SK-N-SH (cell line): ENCODE data around the gene LRP1. TPM values are rescaled to one million over a fixed set of nuclear protein-coding genes. Genes with fewer than 3 reads are reported as not detected.

ENCODE experiments used
- CTCF ChIA-PET: fragments of 300-600, 350-600 bp; formaldehyde crosslinking; extraction: SDS; loops from one replicate; lab custom pipeline; 2021; lab: Yijun Ruan, JAX
- POLR2A ChIA-PET: fragments of 350-600 bp; sonication (Branson Sonifier 250); formaldehyde crosslinking; extraction: SDS; loops from one replicate; lab custom pipeline; 2020; ENCODE audit warnings: antibody characterized with exemption, inconsistent platforms; lab: Yijun Ruan, JAX
- DNase-seq: peaks from one replicate; pipeline ENCODE4 v3.0.0; 2012
- H2AFZ ChIP-seq: fragments of 200-600 bp; sonication (generic); 2 replicates; pipeline ENCODE4 v1.8.1; 2016; ENCODE audit warnings: antibody characterized with exemption, mild to moderate bottlenecking, low read depth
- H3F3A ChIP-seq: fragments of 200-600 bp; sonication (generic); replicated peaks from 2 replicates; pipeline ENCODE3; 2016; ENCODE audit warnings: antibody characterized with exemption, mild to moderate bottlenecking; ENCODE audit not compliant: insufficient read depth
- H3K27ac ChIP-seq, 2 experiments: fragments of 200-500 bp in 1 of 2; fragments of 200-600 bp in 1 of 2; sonication (Bioruptor generic) in 1 of 2; sonication (generic), shearing (Covaris generic) in 1 of 2; 2 replicates each; pipeline versions ENCODE4 v1.5.1 to v1.6.1; 2014 to 2016; ENCODE audit warnings: low read depth in 2 of 2, inconsistent platforms in 1 of 2, low read length in 1 of 2, mild to moderate bottlenecking in 1 of 2, mixed read lengths in 1 of 2
- H3K27me3 ChIP-seq: fragments of 200-600 bp; sonication (generic), shearing (Covaris generic); 2 replicates; pipeline ENCODE4 v1.6.1; 2016; ENCODE audit warnings: mixed run types; ENCODE audit not compliant: insufficient read depth
- H3K36me3 ChIP-seq, 2 experiments: fragments of 200-500 bp in 1 of 2; fragments of 200-600 bp in 1 of 2; sonication (Bioruptor generic) in 1 of 2; sonication (generic) in 1 of 2; replicated peaks in 1 of 2; 2 replicates each; pipeline versions ENCODE3 to v1.5.1; 2014 to 2016; ENCODE audit warnings: low read length in 1 of 2, mild to moderate bottlenecking in 1 of 2; ENCODE audit not compliant: insufficient read depth in 2 of 2, control insufficient read depth in 1 of 2
- H3K4me1 ChIP-seq, 2 experiments: fragments of 200-500 bp in 1 of 2; fragments of 200-600 bp in 1 of 2; sonication (Bioruptor generic) in 1 of 2; sonication (generic), shearing (Covaris generic) in 1 of 2; 2 replicates each; pipeline versions ENCODE4 v1.5.1 to v1.6.1; 2014 to 2016; ENCODE audit warnings: low read depth in 1 of 2, low read length in 1 of 2, mixed run types in 1 of 2; ENCODE audit not compliant: insufficient read depth in 2 of 2, control insufficient read depth in 1 of 2
- H3K4me2 ChIP-seq: fragments of 200-600 bp; sonication (generic), shearing (Covaris generic); 2 replicates; pipeline ENCODE4 v1.6.1; 2017; ENCODE audit warnings: mixed run types
- H3K4me3 ChIP-seq, 2 experiments: fragments of 200-500 bp in 1 of 2; fragments of 200-600 bp in 1 of 2; sonication (Bioruptor generic) in 1 of 2; sonication (generic), shearing (Covaris generic) in 1 of 2; 2 replicates each; pipeline versions ENCODE4 v1.5.1 to v1.8.1; 2014 to 2016; ENCODE audit warnings: low read depth in 2 of 2, inconsistent platforms in 1 of 2, low read length in 1 of 2, mild to moderate bottlenecking in 1 of 2, mixed read lengths in 1 of 2, moderate library complexity in 1 of 2
- H3K79me2 ChIP-seq: fragments of 200-600 bp; sonication (generic); 2 replicates; pipeline ENCODE4 v1.8.1; 2017; ENCODE audit warnings: mild to moderate bottlenecking; ENCODE audit not compliant: insufficient read depth
- H3K9ac ChIP-seq: fragments of 200-600 bp; sonication (generic); 2 replicates; pipeline ENCODE4 v1.6.1; 2017; ENCODE audit warnings: mixed run types
- H3K9me2 ChIP-seq: fragments of 200-600 bp; sonication (generic); 2 replicates; pipeline ENCODE4 v1.6.1; 2017; ENCODE audit warnings: mixed run types
- H3K9me3 ChIP-seq: fragments of 200-600 bp; sonication (generic); 2 replicates; pipeline ENCODE4 v1.6.1; 2017; ENCODE audit warnings: mixed run types, mild to moderate bottlenecking, moderate library complexity
- H4K20me1 ChIP-seq: fragments of 200-600 bp; sonication (generic); 2 replicates; pipeline ENCODE4 v1.6.1; 2017; ENCODE audit warnings: mild to moderate bottlenecking, mixed run types; ENCODE audit not compliant: insufficient read depth
- CHD2 ChIP-seq: fragments of 150-350 bp; IDR thresholded peaks from 2 replicates; pipeline ENCODE4 v1.6.1; 2018; ENCODE audit warnings: low read length; ENCODE audit not compliant: partially characterized antibody
- CTCF ChIP-seq: fragments of 200-600 bp; sonication (generic); IDR thresholded peaks from 2 replicates; pipeline ENCODE4 v1.6.1; 2017; ENCODE audit warnings: antibody characterized with exemption, mild to moderate bottlenecking, moderate library complexity
- ELF1 ChIP-seq: IDR thresholded peaks from 2 replicates; pipeline ENCODE4 v1.4.0; 2012
- EP300 ChIP-seq, 2 experiments: IDR thresholded peaks; 2 replicates each; pipeline versions ENCODE4 v1.4.0 to v1.6.1; 2012; ENCODE audit warnings: borderline replicate concordance in 1 of 2, low read depth in 1 of 2, low read length in 1 of 2
- FOXJ3 ChIP-seq: sonication (generic); formaldehyde crosslinking; IDR thresholded peaks from 2 replicates; pipeline ENCODE4 v1.5.1; 2020; ENCODE audit warnings: mild to moderate bottlenecking, missing genetic modification reagents
- FOXM1 ChIP-seq: IDR thresholded peaks from 2 replicates; pipeline ENCODE4 v1.4.0; 2012; ENCODE audit warnings: low read depth, mild to moderate bottlenecking
- GABPA ChIP-seq: IDR thresholded peaks from 2 replicates; pipeline ENCODE4 v1.4.0; 2012; ENCODE audit warnings: low read depth, mild to moderate bottlenecking
- GATA2 ChIP-seq: sonication (generic); formaldehyde crosslinking; IDR thresholded peaks from 2 replicates; pipeline ENCODE4 v1.5.0; 2020; ENCODE audit warnings: mild to moderate bottlenecking, missing genetic modification reagents
- MAX ChIP-seq: IDR thresholded peaks from 2 replicates; pipeline ENCODE4 v1.4.0; 2012; ENCODE audit warnings: low read depth
- MXI1 ChIP-seq: IDR thresholded peaks from 2 replicates; pipeline ENCODE4 v1.6.1; 2012; ENCODE audit warnings: mild to moderate bottlenecking, low read depth, low read length, improper control_type of control experiment
- NFIC ChIP-seq: IDR thresholded peaks from 2 replicates; pipeline ENCODE4 v1.4.0; 2012; ENCODE audit warnings: borderline replicate concordance
- NRF1 ChIP-seq: IDR thresholded peaks from 2 replicates; pipeline ENCODE4 v1.6.1; 2012; ENCODE audit warnings: low read depth, mild to moderate bottlenecking, low read length
- PBX3 ChIP-seq: IDR thresholded peaks from 2 replicates; pipeline ENCODE4; 2012
- POLR2AphosphoS5 ChIP-seq: IDR thresholded peaks from 2 replicates; pipeline ENCODE4 v1.6.1; 2012; ENCODE audit warnings: low read depth, low read length
- RFX5 ChIP-seq: IDR thresholded peaks from 2 replicates; pipeline ENCODE4 v1.6.1; 2012; ENCODE audit warnings: mild to moderate bottlenecking, improper control_type of control experiment, low read length
- SMC3 ChIP-seq: IDR thresholded peaks from 2 replicates; pipeline ENCODE4 v1.6.1; 2012; ENCODE audit warnings: low read depth, low read length, improper control_type of control experiment
- TCF12 ChIP-seq: IDR thresholded peaks from 2 replicates; pipeline ENCODE4 v1.4.0; 2012
- USF1 ChIP-seq: IDR thresholded peaks from 2 replicates; pipeline ENCODE4 v1.4.0; 2012; ENCODE audit warnings: low read depth, borderline replicate concordance
- YY1 ChIP-seq: IDR thresholded peaks from 2 replicates; pipeline ENCODE4 v1.4.0; 2012; ENCODE audit warnings: low read depth, mild to moderate bottlenecking
- ZBTB33 ChIP-seq: IDR thresholded peaks from 2 replicates; pipeline ENCODE4 v1.4.0; 2012; ENCODE audit warnings: low read depth, borderline replicate concordance
- WGBS: methylation state at CpG from one replicate; pipeline ENCODE4 v1.1.6; 2017; ENCODE audit warnings: low lambda C conversion rate; 5-methylcytosine and 5-hydroxymethylcytosine counted together
- polyA plus RNA-seq, 3 experiments: library from polyadenylated mRNA; depleted of rRNA; stranded (reverse); fragments of >200 nt; gene quantifications; 2 replicates each; pipeline ENCODE4 v1.2.3, GENCODE V29; 2012

LRP1 gene
- polyA plus RNA-seq, 1 of the 3 experiments (the other 2 are of a cell fraction), result 55.0 TPM

- POLR2A ChIA-PET, result no interaction called here
- no peaks in the 10 kb centered on the region for H4K20me1 ChIP-seq
- peaks cover 4% of the 10 kb centered on the region for H3F3A ChIP-seq
- H3K36me3 ChIP-seq, result peaks cover 11 to 85% of the 10 kb centered on the region in 2 experiments
- H3K79me2 ChIP-seq, result no peaks in the 10 kb centered on the region
- H3K27ac ChIP-seq, result no peak overlapping the region
- CTCF ChIA-PET, result interaction anchor here (0.9 to 31.5 kb wide), 6 partner anchors 9 to 79 kb away, joined by 3 to 616 read pairs (median 12); partner anchors contain the start of genes LRP1 and LRP1-AS
- no peaks in the 10 kb centered on the region for H3K4me1 ChIP-seq
- H3K9me3 ChIP-seq, result no peaks in the 10 kb centered on the region
- no peaks in the 10 kb centered on the region for H3K27me3 ChIP-seq
- TF ChIP-seq POLR2AphosphoS5, result no peak
- TF ChIP-seq RFX5, result no peak
- no peak for TF ChIP-seq FOXJ3 (CRISPR knock-in tag)
- TF ChIP-seq PBX3, result no peak
- no peak for TF ChIP-seq NFIC
- no peak for TF ChIP-seq YY1
- TF ChIP-seq MXI1, result no peak
- no peak for TF ChIP-seq ELF1
- no peak for TF ChIP-seq CTCF
- TF ChIP-seq ZBTB33, result no peak
- no peak for TF ChIP-seq GATA2 (CRISPR knock-in tag)
- no peak for TF ChIP-seq EP300 (IDR thresholded peaks at IDR 0.05; ENCODE audit: borderline replicate concordance in 1 of 2, low read depth in 1 of 2, low read length in 1 of 2)
- no peak for TF ChIP-seq CHD2
- TF ChIP-seq FOXM1, result no peak
- TF ChIP-seq SMC3, result no peak
- no peak for TF ChIP-seq GABPA
- TF ChIP-seq USF1, result no peak
- TF ChIP-seq NRF1, result no peak
- no peak for TF ChIP-seq TCF12
- TF ChIP-seq MAX, result no peak
- no peak overlapping the region for H3K9ac ChIP-seq
- H2AFZ ChIP-seq, result no peak overlapping the region
- WGBS, result 90% methylated on average over 10 of the region's 11 CpGs
- H3K9me2 ChIP-seq, result no peaks in the 10 kb centered on the region
- DNase-seq, result no peak
- H3K4me3 ChIP-seq, result no peak overlapping the region
- H3K4me2 ChIP-seq, result no peak overlapping the region
Measured at GRCh38 chr12:57191410-57191809, 63.1 kb downstream of the LRP1 start.
